Liver (tissue), 3 donors: ENCODE measurements around the gene BTN3A1.

ENCODE experiments used
- ATF3 ChIP-seq: IDR thresholded peaks from 2 replicates; pipeline ENCODE4 v1.6.1; 2016; ENCODE audit warnings: antibody characterized with exemption
- CTCF ChIP-seq: fragments of 150-350 bp; IDR thresholded peaks from 2 replicates; pipeline ENCODE4 v1.5.1; 2017; ENCODE audit warnings: improper control_type of control experiment, low read depth, low read length; ENCODE audit not compliant: missing input control
- GABPA ChIP-seq, 2 donors: IDR thresholded peaks in 1 of 2; conservative IDR thresholded peaks in 1 of 2; 2 replicates each; pipeline ENCODE4 v1.6.1; 2016; ENCODE audit warnings: antibody characterized with exemption in 2 of 2, mild to moderate bottlenecking in 1 of 2, moderate library complexity in 1 of 2
- MAX ChIP-seq: IDR thresholded peaks from 2 replicates; pipeline ENCODE4 v1.6.1; 2016; ENCODE audit warnings: antibody characterized with exemption
- RAD21 ChIP-seq, 2 donors: IDR thresholded peaks; 2 replicates each; pipeline ENCODE4 v1.6.1; 2016; ENCODE audit warnings: antibody characterized with exemption in 2 of 2, mild to moderate bottlenecking in 2 of 2
- donor health status: healthy.
- donor health status: healthy.

GRCh38 chr6:26362093-26362835 lies 39.8 kb upstream of the BTN3A1 start:
- TF ChIP-seq CTCF (no peak), ATF3 (no peak), GABPA (IDR thresholded peaks at IDR 0.05 in 1 of 2, conservative IDR thresholded peaks at IDR 0.05 in 1 of 2) (no peak), MAX (no peak), RAD21 (IDR thresholded peaks at IDR 0.05) (no peak)
